GM23338 (cell line): ENCODE results near the gene MYH2.
"Not testable (repeated sequence)": the region's sequence is repeated elsewhere in the genome, so short reads cannot be mapped to it uniquely, and the experiment has no call there.

Experiments used
- EZH2 ChIP-seq: fragments of 200-600 bp; sonication (generic); IDR thresholded peaks from one replicate; pipeline ENCODE4 v1.8.0; 2017; ENCODE audit warnings: antibody characterized with exemption, mild to moderate bottlenecking, low read depth; ENCODE audit not compliant: unreplicated experiment
- EZH2phosphoT487 ChIP-seq: fragments of 200-600 bp; sonication (generic); IDR thresholded peaks from one replicate; pipeline ENCODE4 v1.8.1; 2018; ENCODE audit warnings: antibody characterized with exemption; ENCODE audit not compliant: unreplicated experiment
- POLR2AphosphoS5 ChIP-seq: IDR thresholded peaks from 2 replicates; pipeline ENCODE4 v1.6.1; 2016; ENCODE audit warnings: antibody characterized with exemption, low read depth
- TF ChIP-seq, protein P1 (sequence below): IDR thresholded peaks from one replicate; pipeline ENCODE4 v1.6.1; 2018; ENCODE audit warnings: antibody characterized with exemption; ENCODE audit not compliant: unreplicated experiment
- TF ChIP-seq, protein P2 (sequence below), 2 experiments: fragments of 200-600 bp in 1 of 2; sonication (generic) in 1 of 2; conservative IDR thresholded peaks; 2 replicates each; pipeline versions ENCODE4 v1.5.1 to v1.6.1; 2016 to 2017; ENCODE audit warnings: antibody characterized with exemption in 2 of 2, low read depth in 2 of 2, mild to moderate bottlenecking in 2 of 2, moderate library complexity in 1 of 2

GRCh38 chr17:10541179-10541578 is 8.3 kb downstream of the MYH2 start:
- TF ChIP-seq EZH2phosphoT487, EZH2, POLR2AphosphoS5: not testable (repeated sequence)
- TF ChIP-seq, protein P1, sequence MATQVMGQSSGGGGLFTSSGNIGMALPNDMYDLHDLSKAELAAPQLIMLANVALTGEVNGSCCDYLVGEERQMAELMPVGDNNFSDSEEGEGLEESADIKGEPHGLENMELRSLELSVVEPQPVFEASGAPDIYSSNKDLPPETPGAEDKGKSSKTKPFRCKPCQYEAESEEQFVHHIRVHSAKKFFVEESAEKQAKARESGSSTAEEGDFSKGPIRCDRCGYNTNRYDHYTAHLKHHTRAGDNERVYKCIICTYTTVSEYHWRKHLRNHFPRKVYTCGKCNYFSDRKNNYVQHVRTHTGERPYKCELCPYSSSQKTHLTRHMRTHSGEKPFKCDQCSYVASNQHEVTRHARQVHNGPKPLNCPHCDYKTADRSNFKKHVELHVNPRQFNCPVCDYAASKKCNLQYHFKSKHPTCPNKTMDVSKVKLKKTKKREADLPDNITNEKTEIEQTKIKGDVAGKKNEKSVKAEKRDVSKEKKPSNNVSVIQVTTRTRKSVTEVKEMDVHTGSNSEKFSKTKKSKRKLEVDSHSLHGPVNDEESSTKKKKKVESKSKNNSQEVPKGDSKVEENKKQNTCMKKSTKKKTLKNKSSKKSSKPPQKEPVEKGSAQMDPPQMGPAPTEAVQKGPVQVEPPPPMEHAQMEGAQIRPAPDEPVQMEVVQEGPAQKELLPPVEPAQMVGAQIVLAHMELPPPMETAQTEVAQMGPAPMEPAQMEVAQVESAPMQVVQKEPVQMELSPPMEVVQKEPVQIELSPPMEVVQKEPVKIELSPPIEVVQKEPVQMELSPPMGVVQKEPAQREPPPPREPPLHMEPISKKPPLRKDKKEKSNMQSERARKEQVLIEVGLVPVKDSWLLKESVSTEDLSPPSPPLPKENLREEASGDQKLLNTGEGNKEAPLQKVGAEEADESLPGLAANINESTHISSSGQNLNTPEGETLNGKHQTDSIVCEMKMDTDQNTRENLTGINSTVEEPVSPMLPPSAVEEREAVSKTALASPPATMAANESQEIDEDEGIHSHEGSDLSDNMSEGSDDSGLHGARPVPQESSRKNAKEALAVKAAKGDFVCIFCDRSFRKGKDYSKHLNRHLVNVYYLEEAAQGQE = not testable (repeated sequence)
- TF ChIP-seq, protein P2, sequence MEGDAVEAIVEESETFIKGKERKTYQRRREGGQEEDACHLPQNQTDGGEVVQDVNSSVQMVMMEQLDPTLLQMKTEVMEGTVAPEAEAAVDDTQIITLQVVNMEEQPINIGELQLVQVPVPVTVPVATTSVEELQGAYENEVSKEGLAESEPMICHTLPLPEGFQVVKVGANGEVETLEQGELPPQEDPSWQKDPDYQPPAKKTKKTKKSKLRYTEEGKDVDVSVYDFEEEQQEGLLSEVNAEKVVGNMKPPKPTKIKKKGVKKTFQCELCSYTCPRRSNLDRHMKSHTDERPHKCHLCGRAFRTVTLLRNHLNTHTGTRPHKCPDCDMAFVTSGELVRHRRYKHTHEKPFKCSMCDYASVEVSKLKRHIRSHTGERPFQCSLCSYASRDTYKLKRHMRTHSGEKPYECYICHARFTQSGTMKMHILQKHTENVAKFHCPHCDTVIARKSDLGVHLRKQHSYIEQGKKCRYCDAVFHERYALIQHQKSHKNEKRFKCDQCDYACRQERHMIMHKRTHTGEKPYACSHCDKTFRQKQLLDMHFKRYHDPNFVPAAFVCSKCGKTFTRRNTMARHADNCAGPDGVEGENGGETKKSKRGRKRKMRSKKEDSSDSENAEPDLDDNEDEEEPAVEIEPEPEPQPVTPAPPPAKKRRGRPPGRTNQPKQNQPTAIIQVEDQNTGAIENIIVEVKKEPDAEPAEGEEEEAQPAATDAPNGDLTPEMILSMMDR (conservative IDR thresholded peaks at IDR 0.05; ENCODE audit: low read depth in 2 of 2) = not testable (repeated sequence)
